OCI-LY7 (cell line): Measurements from ENCODE around the gene GNAS-AS1. TPM values are rescaled to one million over a fixed set of nuclear protein-coding genes. Genes with fewer than 3 reads are reported as not detected.

Source experiments
- BruUV-seq: library from RNA; stranded (reverse); fragments of 400-500 nt; replicated peaks from 2 replicates; lab custom pipeline; 2021; lab: Mats Ljungman, UMichigan
- CTCF ChIA-PET: fragments of 300-600 bp; sonication (Branson Sonifier 250); formaldehyde crosslinking; loops from one replicate; lab custom pipeline; 2022; ENCODE audit warnings: antibody characterized with exemption; ENCODE audit not compliant: unreplicated experiment; lab: Charles Lee
- POLR2A ChIA-PET: fragments of 300-600 bp; sonication (Branson Sonifier 250); formaldehyde crosslinking; loops from one replicate; lab custom pipeline; 2022; ENCODE audit warnings: antibody characterized with exemption; lab: Charles Lee
- DNase-seq: peaks from one replicate; pipeline ENCODE4 v3.0.0-alpha.2; 2015; ENCODE audit warnings: low spot score
- H2AFZ ChIP-seq: fragments of 200-600 bp; sonication (generic), shearing (Covaris generic); 2 replicates; pipeline ENCODE4 v1.6.1; 2014; ENCODE audit warnings: mild to moderate bottlenecking, antibody characterized with exemption, low read length, moderate library complexity
- H3K27ac ChIP-seq: fragments of 200-600 bp; sonication (generic); 2 replicates; pipeline ENCODE4 v1.5.1; 2014; ENCODE audit warnings: mixed run types, low read depth, mild to moderate bottlenecking, moderate library complexity, low read length, inconsistent platforms; ENCODE audit not compliant: poor library complexity, severe bottlenecking
- H3K36me3 ChIP-seq: fragments of 200-600 bp; sonication (generic); 2 replicates; pipeline ENCODE4 v1.6.1; 2014; ENCODE audit warnings: mild to moderate bottlenecking, antibody characterized with exemption, low read length, moderate library complexity, mixed read lengths; ENCODE audit not compliant: insufficient read depth
- H3K4me1 ChIP-seq: fragments of 200-600 bp; sonication (generic); 2 replicates; pipeline ENCODE4 v1.5.1; 2014; ENCODE audit warnings: mild to moderate bottlenecking, low read length; ENCODE audit not compliant: insufficient read depth, poor library complexity, severe bottlenecking
- H3K4me2 ChIP-seq: fragments of 200-600 bp; sonication (generic); 2 replicates; pipeline ENCODE4 v1.6.1; 2014; ENCODE audit warnings: mild to moderate bottlenecking, low read length
- H3K4me3 ChIP-seq: fragments of 200-600 bp; sonication (generic); 2 replicates; pipeline ENCODE4 v1.5.1; 2014; ENCODE audit warnings: mild to moderate bottlenecking, low read depth, low read length; ENCODE audit not compliant: poor library complexity, severe bottlenecking
- H3K79me2 ChIP-seq: fragments of 200-600 bp; sonication (generic); 2 replicates; pipeline ENCODE4 v1.6.1; 2016; ENCODE audit warnings: low read depth, mild to moderate bottlenecking, low read length, moderate library complexity, mixed read lengths; ENCODE audit not compliant: insufficient read depth
- H3K9me2 ChIP-seq: fragments of 200-600 bp; sonication (generic); 2 replicates; pipeline ENCODE4 v1.6.1; 2016; ENCODE audit warnings: mild to moderate bottlenecking, low read length, mixed read lengths; ENCODE audit not compliant: insufficient read depth
- H3K9me3 ChIP-seq: fragments of 200-600 bp; sonication (generic); 2 replicates; pipeline ENCODE4 v1.6.1; 2014; ENCODE audit warnings: mild to moderate bottlenecking, mixed run types, low read length, mixed read lengths
- H4K20me1 ChIP-seq: fragments of 200-600 bp; sonication (generic); 2 replicates; pipeline ENCODE4 v1.6.1; 2014; ENCODE audit warnings: mild to moderate bottlenecking, antibody characterized with exemption, low read length, moderate library complexity, mixed read lengths; ENCODE audit not compliant: insufficient read depth
- EZH2phosphoT487 ChIP-seq: fragments of 200-600 bp; sonication (generic); IDR thresholded peaks from 2 replicates; pipeline ENCODE4 v1.6.1; 2018; ENCODE audit warnings: low read depth, borderline replicate concordance, mild to moderate bottlenecking, mixed run types, antibody characterized with exemption, low read length, moderate library complexity, mixed read lengths
- intact Hi-C: fragments of 100-400 bp; cut with micrococcal nuclease; formaldehyde crosslinking; loops from one replicate; pipeline ENCODE4 v1.10.0; 2022; ENCODE audit not compliant: unreplicated experiment
- total RNA-seq, 2 experiments: library from RNA; depleted of rRNA in 1 of 2; stranded (reverse); fragments of >200 nt in 1 of 2; shearing (Covaris generic) in 1 of 2; gene quantifications; 2 replicates each; pipeline ENCODE4 v1.2.3, GENCODE V29; 2014 to 2022
- TF ChIP-seq, protein P1 (sequence below): fragments of 200-600 bp; sonication (generic); conservative IDR thresholded peaks from 2 replicates; pipeline ENCODE4 v1.5.1; 2014; ENCODE audit warnings: mild to moderate bottlenecking, antibody characterized with exemption, low read length, moderate library complexity, mixed read lengths

GNAS-AS1 gene
- total RNA-seq, 2 experiments from 2014 or later, result 6.5 to 11.6 TPM

- H3K79me2 ChIP-seq, result peaks cover 62% of the 10 kb centered on the region
- no TSS peak for BruUV-seq
- no peaks in the 10 kb centered on the region for H3K9me2 ChIP-seq
- H3K9me3 ChIP-seq, result no peaks in the 10 kb centered on the region
- peaks cover 30% of the 10 kb centered on the region for H3K36me3 ChIP-seq
- peak overlapping the region; percentile 91 for H3K27ac ChIP-seq
- DNase-seq, result peak; percentile 72
- H3K4me3 ChIP-seq, result peak overlapping the region; percentile 90
- CTCF ChIA-PET, result no interaction called here
- no peak overlapping the region for H2AFZ ChIP-seq
- peaks cover 28% of the 10 kb centered on the region for H4K20me1 ChIP-seq
- TF ChIP-seq, protein P1, sequence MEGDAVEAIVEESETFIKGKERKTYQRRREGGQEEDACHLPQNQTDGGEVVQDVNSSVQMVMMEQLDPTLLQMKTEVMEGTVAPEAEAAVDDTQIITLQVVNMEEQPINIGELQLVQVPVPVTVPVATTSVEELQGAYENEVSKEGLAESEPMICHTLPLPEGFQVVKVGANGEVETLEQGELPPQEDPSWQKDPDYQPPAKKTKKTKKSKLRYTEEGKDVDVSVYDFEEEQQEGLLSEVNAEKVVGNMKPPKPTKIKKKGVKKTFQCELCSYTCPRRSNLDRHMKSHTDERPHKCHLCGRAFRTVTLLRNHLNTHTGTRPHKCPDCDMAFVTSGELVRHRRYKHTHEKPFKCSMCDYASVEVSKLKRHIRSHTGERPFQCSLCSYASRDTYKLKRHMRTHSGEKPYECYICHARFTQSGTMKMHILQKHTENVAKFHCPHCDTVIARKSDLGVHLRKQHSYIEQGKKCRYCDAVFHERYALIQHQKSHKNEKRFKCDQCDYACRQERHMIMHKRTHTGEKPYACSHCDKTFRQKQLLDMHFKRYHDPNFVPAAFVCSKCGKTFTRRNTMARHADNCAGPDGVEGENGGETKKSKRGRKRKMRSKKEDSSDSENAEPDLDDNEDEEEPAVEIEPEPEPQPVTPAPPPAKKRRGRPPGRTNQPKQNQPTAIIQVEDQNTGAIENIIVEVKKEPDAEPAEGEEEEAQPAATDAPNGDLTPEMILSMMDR, result no peak
- TF ChIP-seq EZH2phosphoT487, result no peak
- intact Hi-C loops, result loop anchor here (5.0 kb wide), 2 partner anchors 91 to 276 kb away; partner anchors contain the start of gene NELFCD
- H3K4me2 ChIP-seq, result peak overlapping the region; percentile 88; the same call in 1 of the 2 replicates
- H3K4me1 ChIP-seq, result peaks cover 55% of the 10 kb centered on the region
- POLR2A ChIA-PET, result interaction anchor here (0.6 to 0.7 kb wide), 2 partner anchors 141 to 153 kb away, joined by 3 to 4 read pairs; partner anchors contain the start of gene ATP5F1E
Observed at GRCh38 chr20:58891086-58891717, 40.5 kb upstream of the GNAS-AS1 start.

DNA sequence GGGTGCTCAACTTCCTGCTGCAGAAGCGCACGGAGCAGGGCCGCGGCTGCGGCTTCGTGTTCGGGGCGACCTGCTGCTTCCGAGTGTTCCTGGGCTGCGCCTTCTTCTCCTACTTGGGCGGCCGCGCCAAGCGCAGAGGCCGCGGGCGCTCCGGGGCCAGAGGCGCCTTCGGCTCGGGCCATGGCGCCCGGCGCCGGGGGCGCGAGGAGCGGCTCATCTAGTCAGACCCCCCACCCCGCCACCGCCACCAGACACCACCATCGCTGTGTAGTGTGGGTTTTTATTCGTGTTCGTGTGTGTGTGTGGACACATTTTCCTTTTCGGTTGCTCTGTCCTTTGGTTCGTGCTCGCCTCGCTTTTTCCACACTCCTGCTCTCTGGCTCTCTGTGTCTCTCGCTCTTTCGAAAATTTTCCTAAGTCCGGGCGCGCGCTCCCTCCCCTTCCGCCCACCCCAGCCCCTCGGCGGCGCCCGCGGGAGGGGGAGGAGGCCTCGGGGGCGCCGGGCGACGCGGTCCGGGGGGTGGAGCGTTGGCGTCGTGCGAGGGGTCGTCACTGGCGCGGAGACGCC is 39.9 kb upstream of the GNAS-AS1 start:
- Histone ChIP-seq H3K4me2 (peak overlapping the region; percentile 88), H3K9me2 (no peaks in the 10 kb centered on the region), H3K4me3 (peak overlapping the region; percentile 90), H3K36me3 (peaks cover 24% of the 10 kb centered on the region), H2AFZ (peak overlapping the region; percentile 63; the same call in 1 of the 2 replicates), H4K20me1 (peaks cover 25% of the 10 kb centered on the region), H3K27ac (peak overlapping the region; percentile 84), H3K79me2 (peaks cover 56% of the 10 kb centered on the region), H3K9me3 (peaks cover 3% of the 10 kb centered on the region; the same call in 1 of the 2 replicates), H3K4me1 (peaks cover 58% of the 10 kb centered on the region)
- no TSS peak for BruUV-seq
- DNase-seq, result peak; percentile 85
- CTCF ChIA-PET, result no interaction called here
- POLR2A ChIA-PET, result interaction anchor here (0.6 kb wide), 1 partner anchor 153 kb away, joined by 4 read pairs; no protein-coding TSS in a partner anchor
- TF ChIP-seq, protein P1, result no peak
- TF ChIP-seq EZH2phosphoT487, result no peak
- intact Hi-C loops, result loop anchor here (5.0 kb wide), 2 partner anchors 92 to 277 kb away; partner anchors contain the start of gene NELFCD
